ENCODE measurements around the gene POU2AF1. TPM values are rescaled to one million over a fixed set of nuclear protein-coding genes. Genes with fewer than 3 reads are reported as not detected.

Gene POU2AF1
- total and polyA plus RNA-seq, 2 of the 8 experiments (the other 6 are each of a cell fraction or from before 2014, with no cell fraction given) = not detected

DNA sequence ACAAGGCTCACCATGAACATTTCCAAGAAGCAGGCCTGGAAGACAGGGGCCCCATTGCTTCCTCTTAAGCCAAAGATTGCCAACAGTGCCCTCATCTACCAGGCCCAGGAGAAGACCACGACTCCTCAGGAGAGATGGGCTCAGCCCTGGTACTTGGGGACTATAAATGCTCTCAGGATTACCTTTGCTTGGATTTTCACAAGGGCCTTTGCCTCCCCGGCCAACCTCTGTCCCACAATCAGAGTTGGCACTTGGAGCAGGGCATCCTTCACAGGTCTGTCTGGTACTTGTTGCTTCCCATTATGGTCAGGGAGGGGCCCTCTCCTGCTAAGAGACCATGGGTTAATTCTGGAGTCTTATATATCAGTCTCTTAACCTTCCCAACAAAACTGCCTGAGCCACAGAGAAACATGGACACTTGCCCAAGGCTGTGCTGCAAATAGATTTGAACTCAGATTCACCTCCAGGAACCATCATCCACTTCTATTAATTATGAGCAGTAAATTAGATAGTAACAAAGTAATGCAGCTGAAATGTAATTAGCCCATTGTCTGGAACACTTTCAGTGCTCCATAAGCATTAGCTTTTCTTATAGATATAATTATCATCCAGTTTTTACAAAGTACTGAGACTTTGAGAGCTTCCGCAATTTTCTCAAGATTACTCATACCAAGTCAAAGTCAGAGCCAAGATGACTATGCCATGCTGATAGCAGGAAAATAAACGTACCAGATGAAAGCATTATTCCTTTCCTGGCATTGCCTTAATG lies 47.2 kb downstream of the POU2AF1 start (continued):
- TF ChIP-seq, protein P1, sequence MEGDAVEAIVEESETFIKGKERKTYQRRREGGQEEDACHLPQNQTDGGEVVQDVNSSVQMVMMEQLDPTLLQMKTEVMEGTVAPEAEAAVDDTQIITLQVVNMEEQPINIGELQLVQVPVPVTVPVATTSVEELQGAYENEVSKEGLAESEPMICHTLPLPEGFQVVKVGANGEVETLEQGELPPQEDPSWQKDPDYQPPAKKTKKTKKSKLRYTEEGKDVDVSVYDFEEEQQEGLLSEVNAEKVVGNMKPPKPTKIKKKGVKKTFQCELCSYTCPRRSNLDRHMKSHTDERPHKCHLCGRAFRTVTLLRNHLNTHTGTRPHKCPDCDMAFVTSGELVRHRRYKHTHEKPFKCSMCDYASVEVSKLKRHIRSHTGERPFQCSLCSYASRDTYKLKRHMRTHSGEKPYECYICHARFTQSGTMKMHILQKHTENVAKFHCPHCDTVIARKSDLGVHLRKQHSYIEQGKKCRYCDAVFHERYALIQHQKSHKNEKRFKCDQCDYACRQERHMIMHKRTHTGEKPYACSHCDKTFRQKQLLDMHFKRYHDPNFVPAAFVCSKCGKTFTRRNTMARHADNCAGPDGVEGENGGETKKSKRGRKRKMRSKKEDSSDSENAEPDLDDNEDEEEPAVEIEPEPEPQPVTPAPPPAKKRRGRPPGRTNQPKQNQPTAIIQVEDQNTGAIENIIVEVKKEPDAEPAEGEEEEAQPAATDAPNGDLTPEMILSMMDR (IDR thresholded peaks at IDR 0.05; ENCODE audit: control extremely low read depth in 1 of 3, insufficient read depth in 1 of 3, low read depth in 1 of 3, low read length in 3 of 3) = no peak
- TF ChIP-seq SP1 (IDR thresholded peaks at IDR 0.05; ENCODE audit: low read depth, low read length) (no peak), GTF2F1 (IDR thresholded peaks at IDR 0.05; ENCODE audit: borderline replicate concordance, low read depth, low read length) (no peak)

All from H1 (cell line).